IPS DF 4.7 (cell line): ENCODE results near the gene MYZAP.

Experiments
- DNase-seq: peaks from one replicate; pipeline ENCODE4 v3.0.0-alpha.2; 2013; ENCODE audit warnings: low spot score; ENCODE audit errors: extremely low read depth

Gene MYZAP

DNA sequence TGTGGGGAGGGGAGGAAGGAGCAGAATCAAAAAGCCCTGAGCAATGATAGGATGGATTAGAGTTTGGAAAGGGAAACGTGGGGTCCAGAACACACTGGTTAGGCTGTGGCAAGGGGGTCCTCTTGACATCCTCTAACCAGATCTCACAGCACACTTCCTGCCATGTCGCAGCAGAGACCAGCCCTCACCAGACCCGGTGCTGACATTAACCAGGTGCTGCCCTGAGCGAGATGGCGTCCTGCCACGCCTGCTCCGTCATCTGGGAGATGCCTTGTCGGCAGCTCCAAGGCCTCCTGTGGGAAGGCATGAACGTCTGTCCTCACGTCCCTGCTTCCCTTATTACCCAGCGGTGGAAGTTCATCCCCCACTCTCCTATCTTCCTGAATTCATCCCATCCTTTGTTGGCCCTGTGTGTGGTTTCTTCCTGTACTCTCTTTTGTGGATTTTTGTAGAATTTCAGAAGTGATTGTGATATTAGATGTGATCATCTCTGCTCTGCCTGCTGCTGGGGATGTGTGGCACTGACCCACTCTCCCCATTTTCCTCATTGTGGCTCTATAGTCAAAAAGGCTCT is 29.4 kb upstream of the MYZAP start:
- no peak for DNase-seq

DNA sequence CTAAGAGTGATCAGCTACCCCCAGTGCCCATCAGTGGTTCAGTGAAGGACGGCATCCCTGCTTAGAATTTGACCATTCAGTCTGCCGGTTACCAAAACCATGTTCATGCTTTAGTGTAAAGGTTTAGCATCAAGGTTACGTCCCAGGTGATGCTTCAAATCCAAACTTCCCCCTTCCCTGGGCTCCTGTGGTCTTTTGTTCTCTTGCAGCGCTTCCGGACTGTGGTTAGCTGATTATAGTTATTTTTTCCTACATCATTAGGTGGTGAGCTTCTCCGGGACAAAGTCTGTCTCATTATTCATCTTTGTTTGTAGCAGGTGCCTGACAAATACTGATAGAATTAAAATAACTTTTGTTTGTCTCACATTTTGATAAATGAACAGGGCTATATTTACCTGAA is 28.3 kb upstream of the MYZAP start:
- DNase-seq: no peak

DNA sequence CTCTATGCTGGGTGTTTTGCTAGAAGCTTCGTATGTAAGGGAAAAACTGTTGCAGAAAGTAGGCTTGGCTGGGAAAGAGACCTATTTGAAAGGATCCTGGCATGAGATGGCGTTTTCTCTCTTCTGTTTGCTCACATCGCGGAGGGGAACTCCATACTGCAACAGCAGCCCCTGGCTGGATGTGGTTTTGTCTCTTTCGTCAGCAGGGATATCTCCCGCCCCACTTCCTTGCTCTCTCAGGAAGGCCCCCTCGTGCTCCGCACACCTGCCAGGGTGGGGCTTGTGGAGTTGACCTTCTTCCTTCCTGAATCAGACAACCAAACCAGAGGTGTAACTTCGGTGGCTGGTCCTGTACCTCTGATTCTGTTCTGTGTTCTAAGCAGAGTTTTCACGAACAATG is 26.4 kb upstream of the MYZAP start:
- no peak for DNase-seq

DNA sequence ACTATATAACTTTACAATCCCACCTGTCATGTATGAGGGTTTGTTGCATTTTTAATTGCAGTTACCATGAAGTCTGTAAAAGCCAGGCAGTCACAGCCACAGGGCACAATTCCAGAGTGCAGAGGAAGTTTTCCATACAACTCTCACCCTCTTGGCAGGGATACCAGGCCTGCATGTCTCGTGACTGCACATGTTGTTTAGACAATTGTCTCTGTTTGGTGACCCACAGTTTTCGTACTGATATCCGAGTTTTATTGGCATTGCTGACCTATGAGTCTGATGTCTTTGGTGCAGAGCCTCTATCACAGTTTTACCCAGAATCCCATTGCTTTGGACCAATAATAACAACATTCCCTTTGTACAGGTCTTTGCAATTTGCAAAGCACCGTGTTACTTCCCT is 24.9 kb upstream of the MYZAP start:
- DNase-seq: no peak

DNA sequence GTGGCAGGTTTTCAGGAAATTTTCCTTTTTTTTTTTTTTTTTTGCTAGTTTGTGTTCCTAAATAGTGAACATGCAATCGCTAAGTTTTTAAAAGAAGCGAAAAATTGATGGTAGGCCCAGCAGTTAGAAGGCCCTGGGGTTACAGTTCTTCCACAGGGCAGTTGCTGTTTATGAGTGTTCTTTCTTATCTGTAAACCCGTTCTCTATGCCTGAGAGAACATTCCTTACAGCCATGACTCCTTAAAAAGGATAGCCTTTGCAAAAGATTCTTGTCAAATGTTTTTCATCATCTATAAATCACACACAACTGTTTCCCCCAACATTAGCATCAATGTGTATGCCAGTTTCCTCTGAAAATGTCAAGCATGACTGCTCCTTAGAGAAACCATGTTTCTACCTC is 23.8 kb upstream of the MYZAP start:
- DNase-seq: no peak

DNA sequence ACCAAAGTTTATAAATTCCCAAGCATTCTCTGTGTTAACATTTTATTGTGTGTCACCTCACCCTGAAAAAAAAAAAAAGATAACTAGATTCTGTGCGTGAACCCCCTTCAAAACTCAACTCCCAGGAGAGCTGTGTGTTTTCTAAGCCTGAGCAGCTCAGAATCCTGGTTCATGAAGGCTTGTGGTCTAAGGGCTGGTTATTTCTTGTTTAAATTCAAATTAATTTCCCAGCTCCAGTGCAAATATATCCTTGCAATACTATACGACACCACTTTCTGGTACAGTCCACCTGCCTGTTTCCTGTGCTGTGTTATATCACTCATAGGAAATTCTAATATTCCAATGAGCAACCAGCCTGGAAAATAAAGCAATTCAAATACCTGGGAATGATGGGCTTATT is 23.4 kb upstream of the MYZAP start:
- no peak for DNase-seq

DNA sequence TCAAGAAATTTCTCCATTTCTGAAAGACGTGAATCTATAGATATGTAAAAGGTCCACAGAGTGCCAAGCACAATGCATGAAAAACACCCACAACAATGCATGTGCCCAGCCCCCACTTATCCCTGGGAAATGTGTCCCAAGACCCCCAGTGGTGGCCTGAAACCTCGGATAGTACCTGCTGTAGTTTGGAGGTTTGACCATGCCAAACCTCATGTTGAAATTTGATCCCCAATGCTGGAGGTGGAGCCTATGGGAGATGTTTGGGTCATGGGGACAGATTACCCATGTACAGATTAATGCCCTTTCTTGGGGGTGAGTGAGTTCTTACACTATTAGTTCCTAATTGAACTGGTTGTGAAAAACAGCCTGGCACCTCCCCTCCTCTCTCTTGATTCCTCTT is 21.4 kb upstream of the MYZAP start:
- no peak for DNase-seq

DNA sequence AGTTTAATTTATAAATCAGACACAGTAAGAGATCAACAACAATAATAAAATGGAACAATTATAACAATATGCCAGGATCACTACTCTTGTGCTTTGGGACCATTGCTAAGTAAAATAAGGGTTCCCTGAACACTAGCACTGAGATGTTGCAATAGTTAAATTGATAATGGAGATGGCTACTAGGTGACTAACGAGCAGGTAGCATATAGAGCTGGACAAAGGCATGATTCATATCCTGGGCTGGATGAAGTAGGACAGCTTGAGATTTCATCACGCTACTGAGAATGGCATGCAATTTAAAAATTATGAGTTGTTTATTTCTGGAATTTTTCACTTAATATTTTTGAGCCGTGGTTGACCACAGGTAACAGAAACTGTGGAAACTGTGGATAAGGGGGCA is 20.7 kb upstream of the MYZAP start:
- DNase-seq: no peak

DNA sequence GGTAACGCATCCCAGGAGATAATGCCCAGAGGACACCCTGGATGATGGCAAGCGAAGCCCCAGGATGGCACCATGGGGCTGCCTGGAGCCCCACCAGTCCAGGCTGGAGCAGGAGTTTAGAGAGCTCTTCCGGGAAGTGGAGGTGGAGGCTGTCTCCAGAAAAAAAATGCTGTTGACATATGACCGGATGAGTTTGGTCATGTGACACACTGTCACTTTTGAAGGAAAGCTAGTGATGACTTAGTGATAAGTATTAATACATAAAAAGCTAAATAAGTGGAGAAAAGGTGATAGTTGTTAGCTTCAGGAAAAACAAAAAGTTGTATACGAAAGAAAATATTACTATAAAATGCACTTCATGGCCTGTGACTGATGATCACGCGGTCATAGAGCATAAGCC is 20.0 kb upstream of the MYZAP start:
- no peak for DNase-seq

DNA sequence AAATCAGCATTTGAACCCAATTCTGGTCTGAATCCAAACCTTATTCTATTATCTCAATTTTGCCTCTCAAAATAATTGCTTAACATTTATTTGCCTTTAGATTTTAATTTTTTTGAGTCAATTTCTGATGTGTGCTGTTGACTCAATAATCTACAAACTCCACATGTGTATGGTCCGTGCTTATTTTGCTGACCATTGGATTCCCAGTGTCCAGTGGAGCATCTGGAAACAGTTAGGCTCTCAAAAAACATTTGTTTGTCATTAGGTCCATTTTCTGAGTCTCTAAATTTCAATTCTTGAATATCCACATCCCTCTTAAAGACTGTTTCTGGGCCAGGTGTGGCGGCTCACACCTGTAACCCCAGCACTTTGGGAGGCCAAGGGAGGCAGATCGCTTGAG is 19.2 kb upstream of the MYZAP start:
- no peak for DNase-seq

DNA sequence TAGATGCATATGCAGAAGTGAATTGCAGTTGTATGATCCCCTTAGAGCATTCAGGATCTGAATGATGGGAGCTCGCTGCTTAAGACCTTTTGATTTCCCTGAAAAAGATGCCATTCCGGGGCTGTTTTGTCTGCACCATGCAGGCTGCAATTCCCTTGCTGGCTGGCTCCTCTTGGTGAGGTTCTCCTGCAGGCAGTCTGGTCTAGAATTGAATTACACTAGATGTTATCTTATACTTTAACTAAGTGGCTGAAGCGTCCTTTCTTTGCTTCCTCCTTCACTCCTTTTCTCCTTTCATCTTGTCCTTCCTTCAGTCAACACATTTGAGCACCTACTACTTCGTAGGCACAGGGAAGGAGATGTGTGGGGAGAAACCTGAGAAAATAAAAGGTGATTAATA is 18.6 kb upstream of the MYZAP start:
- DNase-seq: no peak

DNA sequence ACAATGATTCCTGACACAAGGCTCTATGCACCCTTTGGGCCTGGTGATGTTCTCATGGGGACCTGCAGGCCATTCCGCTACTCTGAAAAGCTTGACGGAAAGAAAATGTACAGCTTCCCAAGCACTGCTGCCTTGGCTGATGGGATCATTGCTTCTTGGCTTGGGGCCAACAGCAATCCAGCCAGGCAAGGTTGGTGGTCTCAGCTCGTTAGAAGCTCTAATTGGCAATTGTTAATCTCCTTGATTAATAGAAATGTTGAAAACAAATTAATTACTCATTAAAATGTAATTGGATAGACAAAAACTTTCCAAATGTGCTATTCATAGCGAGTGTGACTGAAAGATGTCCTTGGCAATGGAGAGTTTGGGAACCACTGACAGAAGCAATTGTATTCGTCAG is 16.3 kb upstream of the MYZAP start:
- DNase-seq: no peak

DNA sequence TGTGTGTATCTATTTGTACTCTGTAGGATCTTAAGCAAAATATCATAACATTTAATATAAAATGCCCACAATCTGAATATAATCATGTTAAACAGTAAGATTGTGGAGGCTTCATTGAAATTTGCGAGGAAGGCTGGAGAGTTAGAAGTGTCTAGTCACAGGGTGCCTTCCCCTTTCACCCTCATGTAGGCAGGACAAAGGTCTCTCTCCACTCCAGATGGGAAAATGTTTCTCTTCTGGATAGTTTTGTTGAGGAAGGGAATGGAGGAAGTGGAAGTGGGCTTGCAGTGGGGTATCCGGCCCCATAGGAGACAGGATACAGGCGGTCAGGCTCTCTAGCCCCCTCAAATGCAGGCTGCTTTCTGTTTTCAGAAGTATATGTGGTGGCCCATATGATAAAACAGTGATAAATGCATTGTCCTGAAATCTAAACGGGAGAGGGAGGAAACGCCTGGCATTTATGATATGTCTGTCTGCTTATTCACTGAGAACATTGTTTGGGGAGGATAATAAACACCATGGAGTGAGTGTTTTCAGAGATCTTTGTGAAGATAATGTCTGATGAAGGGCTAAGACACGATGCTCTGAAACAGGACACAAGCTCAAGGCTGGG is 13.3 kb upstream of the MYZAP start:
- no peak for DNase-seq

DNA sequence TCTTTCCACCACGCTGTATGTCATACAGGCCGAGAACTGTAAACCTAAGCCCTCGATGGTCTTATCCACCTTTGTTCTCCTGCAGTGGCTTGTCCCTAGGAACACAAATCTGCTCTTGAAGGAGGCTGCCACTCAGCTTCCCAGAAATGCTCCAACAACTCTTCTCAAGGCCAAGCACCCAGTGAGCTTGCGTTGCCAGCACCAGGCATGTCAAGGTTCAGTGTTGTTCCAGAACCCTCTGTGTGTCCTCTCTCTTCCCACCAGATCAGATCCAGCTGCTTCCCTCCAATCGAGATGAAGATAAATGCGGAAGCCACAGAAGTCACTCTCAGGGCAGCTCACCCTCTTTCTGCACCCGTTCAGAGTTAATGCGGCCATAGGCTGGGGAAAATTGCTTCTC is 11.3 kb upstream of the MYZAP start:
- no peak for DNase-seq

DNA sequence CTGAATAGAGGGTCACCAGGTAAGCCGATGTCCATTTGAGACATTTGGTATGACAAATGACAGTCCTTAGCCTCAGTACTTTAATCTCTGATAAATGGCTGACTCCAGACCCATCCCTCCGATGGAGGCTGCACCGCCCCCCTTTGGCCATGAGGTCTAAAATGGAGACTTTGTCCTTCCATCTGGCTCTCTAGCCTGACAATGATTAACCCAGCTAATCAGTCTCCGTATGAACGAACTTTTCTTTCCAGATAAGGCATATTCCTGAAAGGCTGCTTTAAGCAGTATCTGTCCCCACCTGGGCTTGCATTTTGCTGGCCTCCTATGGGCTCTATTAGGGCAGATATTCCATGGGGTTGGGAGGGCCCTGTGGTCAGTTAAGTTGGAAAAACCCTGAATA is 10.8 kb upstream of the MYZAP start:
- DNase-seq: no peak

DNA sequence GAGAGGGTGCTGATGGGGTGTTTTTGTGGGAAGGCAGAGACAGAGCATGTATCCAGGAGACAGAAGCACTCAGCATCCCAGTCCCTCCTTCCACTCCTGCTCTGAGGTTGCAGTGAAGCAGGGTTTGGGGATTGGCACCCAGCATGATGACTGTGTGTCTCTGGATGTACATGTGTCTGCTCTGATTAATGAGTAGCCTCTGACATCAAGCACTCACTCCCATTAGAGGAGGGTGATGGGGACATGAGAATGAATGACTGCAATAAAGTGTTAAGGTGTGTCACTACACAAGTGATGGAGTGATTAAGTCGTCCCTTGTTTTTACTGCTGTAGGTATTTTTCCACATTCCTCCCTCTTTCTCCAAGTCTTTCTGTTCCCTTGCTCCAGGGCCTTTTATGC is 9.6 kb upstream of the MYZAP start:
- DNase-seq: no peak

DNA sequence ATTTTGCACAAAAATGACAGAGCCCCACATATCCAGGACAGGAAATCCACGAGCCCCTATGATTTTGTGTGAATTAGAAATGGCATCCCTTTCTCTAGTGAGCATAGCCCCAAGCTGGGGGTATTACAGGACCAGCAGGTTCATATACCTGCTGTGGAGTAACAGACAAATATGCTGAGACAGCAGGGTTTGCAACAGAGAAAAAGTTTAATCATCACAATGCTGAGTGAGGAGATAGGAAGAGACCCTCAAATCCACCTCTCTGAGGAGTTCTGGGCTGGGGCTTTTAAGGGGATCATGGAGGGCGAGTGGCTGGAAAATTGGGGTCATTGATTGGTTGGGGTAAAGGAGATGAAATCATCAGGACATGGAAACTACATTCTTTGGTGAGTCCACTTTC is 8.4 kb upstream of the MYZAP start:
- no peak for DNase-seq

DNA sequence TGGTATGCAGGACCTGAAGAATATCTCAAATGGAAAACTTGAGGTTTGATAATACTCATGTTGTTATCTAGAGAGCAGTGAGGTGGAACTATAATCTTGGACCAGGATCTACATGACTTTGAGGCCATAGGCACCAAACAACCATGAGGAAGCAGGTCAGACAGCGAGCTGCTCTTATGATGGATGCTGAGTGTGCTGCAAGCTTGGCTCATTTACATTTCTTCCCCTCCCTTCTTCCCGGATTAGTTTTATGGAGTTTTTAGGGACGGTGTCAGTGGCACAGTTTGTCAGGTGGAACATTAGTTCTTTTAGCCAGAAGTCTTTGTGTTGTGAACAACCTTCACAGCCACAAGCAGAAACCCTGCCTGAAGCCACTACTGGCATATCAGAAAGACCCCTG is 8.0 kb upstream of the MYZAP start:
- no peak for DNase-seq

DNA sequence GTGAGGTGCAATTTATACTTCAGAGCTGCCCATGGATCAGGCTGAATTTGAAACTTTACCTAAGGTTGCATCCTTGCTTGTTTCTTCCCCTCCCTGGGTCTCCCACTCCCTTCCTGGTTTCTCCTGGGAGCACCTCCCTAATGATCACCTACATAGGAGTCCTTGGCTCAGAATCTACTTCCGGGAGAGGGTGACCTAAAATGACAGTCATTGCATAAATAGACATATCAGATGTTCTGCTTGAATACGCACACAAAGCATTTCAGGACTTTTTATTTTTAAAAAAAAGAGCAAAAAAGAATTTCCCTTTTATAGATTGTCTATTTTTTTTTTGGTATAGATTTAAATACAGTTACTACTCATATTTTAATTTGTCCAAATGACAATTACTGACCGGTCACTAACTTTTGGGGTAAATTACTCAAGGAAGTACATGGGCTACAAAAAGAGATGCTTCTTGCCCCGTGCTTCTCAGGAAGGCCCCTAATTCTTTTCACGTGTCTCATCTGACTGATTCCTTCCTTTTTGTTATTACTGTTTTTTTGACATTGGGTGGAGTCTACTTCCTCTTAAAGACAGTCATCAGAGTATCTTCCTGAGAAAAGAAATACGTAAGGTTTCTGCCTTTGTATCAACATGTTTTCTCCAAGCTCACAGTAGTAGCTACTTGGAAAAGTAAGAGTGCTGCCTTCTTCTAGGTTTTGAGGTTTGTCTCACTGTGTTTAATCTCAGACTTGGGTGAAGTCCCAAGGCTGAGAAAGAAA is 4.9 kb upstream of the MYZAP start:
- no peak for DNase-seq

DNA sequence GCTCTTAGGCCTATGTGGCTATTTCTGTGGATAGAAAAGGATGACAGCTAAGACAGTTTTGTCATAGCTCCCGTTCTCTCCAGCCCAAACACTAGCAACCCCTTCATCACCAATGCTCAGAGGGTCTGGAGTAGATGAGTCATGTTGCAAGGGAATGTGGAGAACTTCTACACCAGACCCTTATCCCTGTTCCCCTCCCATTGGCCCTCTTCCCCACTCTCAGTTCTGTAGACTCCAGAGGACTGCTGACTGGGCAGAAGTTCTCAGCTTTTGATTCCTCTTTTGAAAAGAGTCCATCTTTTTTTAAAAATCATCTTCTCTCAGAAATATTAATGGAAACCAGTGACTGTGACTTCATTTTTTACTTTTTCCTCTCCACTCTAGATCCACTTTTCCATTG is 2.4 kb upstream of the MYZAP start:
- no peak for DNase-seq

DNA sequence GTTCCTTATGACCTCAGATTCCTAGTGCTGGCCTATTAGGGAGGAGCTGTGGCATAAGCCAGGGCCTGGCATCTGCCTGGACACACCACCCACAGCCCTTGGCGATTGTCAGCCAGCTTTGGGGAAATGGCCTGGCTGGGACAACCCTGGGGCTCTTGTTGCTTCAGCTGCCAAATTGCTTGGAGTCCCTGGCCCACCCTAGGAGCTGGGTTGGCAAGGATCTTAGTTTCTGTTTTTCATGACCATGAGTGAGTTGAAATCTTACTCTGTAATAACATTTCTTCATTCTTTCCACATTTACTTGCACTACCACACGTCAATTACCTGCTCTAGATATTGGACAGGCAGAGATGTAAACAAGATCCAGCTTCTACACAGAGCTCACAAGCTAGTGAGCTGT is 1.9 kb upstream of the MYZAP start:
- no peak for DNase-seq

DNA sequence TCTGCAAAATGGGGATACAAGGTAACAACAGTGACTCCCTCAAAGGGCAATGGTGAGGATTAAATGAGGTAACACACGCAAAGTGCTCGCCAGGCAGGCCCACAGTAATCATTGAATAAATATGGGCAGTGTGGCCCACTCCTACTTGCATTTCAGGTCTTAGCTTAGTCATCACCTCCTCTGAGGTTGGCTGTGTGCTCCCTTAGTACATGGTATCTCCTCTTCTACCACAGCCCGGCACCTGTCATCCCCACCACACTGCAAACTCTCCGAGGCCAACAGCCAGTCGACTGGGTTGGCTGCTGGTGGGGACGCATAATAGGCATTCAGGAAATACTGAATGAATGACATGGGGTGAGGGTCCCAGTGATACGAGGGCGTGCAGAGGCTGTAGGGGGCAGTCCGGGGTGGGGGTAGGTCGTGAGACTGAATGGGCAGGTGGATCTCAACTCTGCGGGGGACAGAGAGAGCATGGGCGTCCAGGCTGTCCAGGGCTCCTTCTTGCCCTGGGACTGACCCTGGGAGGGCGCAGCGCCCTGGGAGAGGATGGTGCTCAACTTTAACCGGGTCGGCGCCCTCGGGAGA is 375 bp upstream of the MYZAP start:
- no peak for DNase-seq

DNA sequence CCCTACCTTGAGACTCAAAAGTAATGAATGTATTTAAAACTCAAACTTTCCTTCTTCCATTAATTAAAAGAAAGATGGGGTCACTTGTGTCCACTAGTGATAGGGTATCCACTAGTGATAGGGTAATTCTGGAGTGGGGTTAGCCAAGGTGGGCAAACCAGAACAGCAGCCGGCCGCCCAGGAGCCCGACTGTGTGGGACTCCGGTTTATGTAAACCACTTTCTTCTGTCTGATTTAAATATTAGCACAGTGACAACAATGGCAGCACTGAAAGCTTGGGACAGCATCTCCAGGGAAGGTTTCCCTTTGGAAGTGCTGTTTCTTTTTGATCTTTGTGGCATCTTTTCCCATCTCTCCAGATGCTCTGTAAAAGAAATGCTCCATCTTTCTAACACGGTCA is 722 bp downstream of the MYZAP start:
- DNase-seq: no peak
